Transverse colon (tissue), 4 donors: Measurements from ENCODE around the gene TNNI3K. TPM values are rescaled to one million over a fixed set of nuclear protein-coding genes. Genes with fewer than 3 reads are reported as not detected.

Source experiments
- DNase-seq: peaks from one replicate; pipeline ENCODE4 v3.0.0-alpha.2; 2019
- H3K27ac ChIP-seq, 4 donors: fragments of 200-600 bp; sonication (generic); 2 replicates each; pipeline ENCODE4 v1.5.1; 2016 to 2018; ENCODE audit warnings: inconsistent platforms in 4 of 4
- H3K27me3 ChIP-seq: fragments of 200-600 bp; sonication (generic); 2 replicates; pipeline ENCODE4 v1.5.1; 2017; ENCODE audit warnings: inconsistent platforms
- H3K36me3 ChIP-seq, 4 donors: fragments of 200-600 bp; sonication (generic); 2 replicates each; pipeline ENCODE4 v1.5.1; 2017 to 2019; ENCODE audit warnings: inconsistent platforms in 4 of 4
- H3K4me1 ChIP-seq, 4 donors: fragments of 200-600 bp; sonication (generic); 2 replicates each; pipeline ENCODE4 v1.5.1; 2017 to 2020; ENCODE audit warnings: inconsistent platforms in 4 of 4
- H3K4me3 ChIP-seq, 4 donors: fragments of 200-600 bp; sonication (generic); 1 replicate in 1 of 4; 2 replicates in 3 of 4; pipeline versions ENCODE4 v1.5.1 to v1.6.1; 2017 to 2019; ENCODE audit warnings: inconsistent platforms in 4 of 4
- H3K9me3 ChIP-seq, 2 donors: fragments of 200-600 bp; sonication (generic); 2 replicates each; pipeline ENCODE4 v1.5.1; 2017 to 2019; ENCODE audit warnings: inconsistent platforms in 2 of 2
- EP300 ChIP-seq: sonication (generic); formaldehyde crosslinking; IDR thresholded peaks from one replicate; pipeline ENCODE4 v1.6.1; 2017; ENCODE audit warnings: antibody characterized with exemption, low read depth
- POLR2A ChIP-seq: fragments of 450-650 bp; IDR thresholded peaks from one replicate; pipeline ENCODE4 v1.6.1; 2016; ENCODE audit warnings: antibody characterized with exemption, mild to moderate bottlenecking, moderate library complexity
- POLR2AphosphoS5 ChIP-seq, 3 donors: sonication (generic); formaldehyde crosslinking; IDR thresholded peaks; one replicate each; pipeline ENCODE4 v1.6.1; 2016; ENCODE audit warnings: antibody characterized with exemption in 3 of 3
- WGBS, 2 donors: methylation state at CpG; one replicate each; pipeline ENCODE4 v1.1.5; 2018; ENCODE audit warnings: low coverage in 1 of 2; 5-methylcytosine and 5-hydroxymethylcytosine counted together
- in situ Hi-C, 4 donors: fragments of 200-750 bp; cut with MboI; loops; one replicate each; pipeline versions ENCODE4 v1.15.0 to v1.15.1; 2017; ENCODE audit warnings: low sequenced_read_pairs in 3 of 4, low pct_ligation_motif_present in 1 of 4, low pct_unique_long_range_greater_than_20kb in 1 of 4
- intact Hi-C: fragments of 100-400 bp; cut with DNase I; formaldehyde crosslinking; loops from one replicate; pipeline ENCODE4 v1.15.1; 2023; ENCODE audit warnings: low total_unique reads
- total RNA-seq, 4 donors: library from RNA; depleted of rRNA; stranded (reverse); fragments of >200 nt; gene quantifications; one replicate each; pipeline ENCODE4 v1.1.0, GENCODE V29; 2016
- TF ChIP-seq, protein P1 (sequence below), 5 experiments: fragments of 200-600 bp in 3 of 5; fragments of 450-650 bp in 2 of 5; sonication (generic) in 3 of 5; IDR thresholded peaks; 1 replicate in 2 of 5; 2 replicates in 3 of 5; pipeline ENCODE4 v1.5.1; 2016 to 2017; ENCODE audit warnings: antibody characterized with exemption in 5 of 5, inconsistent platforms in 3 of 5, mild to moderate bottlenecking in 2 of 5, moderate library complexity in 1 of 5

Gene TNNI3K
- total RNA-seq, 4 donors from 2014 or later: 0.95 to 14.2 (median 2.9) TPM; not detected in 1

DNA sequence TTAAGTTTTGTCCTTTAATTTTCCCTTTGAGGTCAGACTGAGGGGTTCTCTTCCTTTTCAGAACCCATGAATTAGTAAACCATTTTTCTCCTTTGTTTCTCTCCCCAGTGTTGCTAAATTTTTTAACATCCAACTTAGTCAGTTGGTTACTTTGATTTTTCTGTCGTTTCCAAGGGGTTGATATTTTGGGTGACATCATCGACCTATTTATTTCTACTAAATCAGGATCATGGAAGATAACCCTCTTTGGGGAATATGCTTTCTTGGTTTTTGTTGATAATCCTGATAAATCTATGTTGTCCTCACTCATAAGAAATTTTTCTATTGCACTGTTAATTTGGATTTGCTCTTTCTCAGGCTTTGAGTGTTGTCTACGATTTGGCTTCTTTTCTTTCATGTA is 236.3 kb downstream of the TNNI3K start:
- Histone ChIP-seq H3K4me3 (no peak overlapping the region), H3K9me3 (no peaks in the 10 kb centered on the region), H3K27me3 (peaks cover 3% of the 10 kb centered on the region), H3K36me3 (no peaks in the 10 kb centered on the region), H3K27ac (no peak overlapping the region), H3K4me1 (no peaks in the 10 kb centered on the region)
- intact Hi-C loops (no loop called here), in situ Hi-C loops (no loop called here)
- 59 to 84% methylated on average over 3 of the region's 3 CpGs for WGBS, 2 donors
- TF ChIP-seq POLR2AphosphoS5 (IDR thresholded peaks at IDR 0.05): no peak
- no peak for TF ChIP-seq EP300
- no peak for TF ChIP-seq POLR2A
- TF ChIP-seq, protein P1, sequence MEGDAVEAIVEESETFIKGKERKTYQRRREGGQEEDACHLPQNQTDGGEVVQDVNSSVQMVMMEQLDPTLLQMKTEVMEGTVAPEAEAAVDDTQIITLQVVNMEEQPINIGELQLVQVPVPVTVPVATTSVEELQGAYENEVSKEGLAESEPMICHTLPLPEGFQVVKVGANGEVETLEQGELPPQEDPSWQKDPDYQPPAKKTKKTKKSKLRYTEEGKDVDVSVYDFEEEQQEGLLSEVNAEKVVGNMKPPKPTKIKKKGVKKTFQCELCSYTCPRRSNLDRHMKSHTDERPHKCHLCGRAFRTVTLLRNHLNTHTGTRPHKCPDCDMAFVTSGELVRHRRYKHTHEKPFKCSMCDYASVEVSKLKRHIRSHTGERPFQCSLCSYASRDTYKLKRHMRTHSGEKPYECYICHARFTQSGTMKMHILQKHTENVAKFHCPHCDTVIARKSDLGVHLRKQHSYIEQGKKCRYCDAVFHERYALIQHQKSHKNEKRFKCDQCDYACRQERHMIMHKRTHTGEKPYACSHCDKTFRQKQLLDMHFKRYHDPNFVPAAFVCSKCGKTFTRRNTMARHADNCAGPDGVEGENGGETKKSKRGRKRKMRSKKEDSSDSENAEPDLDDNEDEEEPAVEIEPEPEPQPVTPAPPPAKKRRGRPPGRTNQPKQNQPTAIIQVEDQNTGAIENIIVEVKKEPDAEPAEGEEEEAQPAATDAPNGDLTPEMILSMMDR (IDR thresholded peaks at IDR 0.05): no peak
- DNase-seq: no peak

GRCh38 chr1:74474585-74474984 is 239.4 kb downstream of the TNNI3K start:
- intact Hi-C loops (no loop called here), in situ Hi-C loops (no loop called here)
- DNase-seq: no peak
- Histone ChIP-seq H3K9me3 (no peaks in the 10 kb centered on the region), H3K4me1 (no peaks in the 10 kb centered on the region), H3K27ac (no peak overlapping the region), H3K27me3 (peaks cover 3% of the 10 kb centered on the region), H3K4me3 (no peak overlapping the region), H3K36me3 (no peaks in the 10 kb centered on the region)
- TF ChIP-seq EP300 (no peak), POLR2A (no peak), POLR2AphosphoS5 (IDR thresholded peaks at IDR 0.05) (no peak)
- 79 to 85% methylated on average over 5 to 6 of the region's 6 CpGs for WGBS, 2 donors

- Histone ChIP-seq H3K27me3 (no peaks in the 10 kb centered on the region), H3K27ac (no peak overlapping the region), H3K4me1 (no peaks in the 10 kb centered on the region), H3K4me3 (no peak overlapping the region), H3K9me3 (no peaks in the 10 kb centered on the region), H3K36me3 (no peaks in the 10 kb centered on the region)
- WGBS, 2 donors: 73 to 79% methylated on average over 2 of the region's 2 CpGs
- TF ChIP-seq EP300: no peak
- TF ChIP-seq POLR2A: no peak
- TF ChIP-seq, protein P1 (IDR thresholded peaks at IDR 0.05): no peak
- TF ChIP-seq POLR2AphosphoS5 (IDR thresholded peaks at IDR 0.05): no peak
- intact Hi-C loops: no loop called here
- in situ Hi-C loops: no loop called here
- no peak for DNase-seq
These were observed 243.8 kb downstream of the TNNI3K start for GRCh38 chr1:74478979-74479378.

DNA sequence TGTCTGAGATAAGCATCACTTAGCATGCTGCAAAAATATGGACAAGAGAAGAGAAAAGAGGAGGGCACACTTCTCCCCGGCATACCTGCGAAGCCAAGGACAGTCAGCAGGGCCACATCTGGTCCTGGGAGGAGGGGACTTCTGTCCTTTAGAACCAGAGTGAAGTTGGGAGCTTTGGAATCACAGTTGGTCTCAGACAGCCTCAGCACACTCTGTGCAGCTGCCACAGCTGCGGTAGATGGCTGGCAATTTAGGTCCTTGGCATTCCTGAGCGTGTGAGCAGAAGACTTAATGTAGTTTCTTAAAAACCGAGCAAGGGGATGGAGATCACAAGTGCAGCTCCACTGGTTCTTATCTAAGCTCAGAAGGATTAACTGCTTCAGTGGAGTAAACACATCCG is 244.9 kb downstream of the TNNI3K start:
- no peaks in the 10 kb centered on the region for H3K27me3 ChIP-seq
- TF ChIP-seq POLR2A: no peak
- H3K4me1 ChIP-seq: no peaks in the 10 kb centered on the region
- no peak for DNase-seq
- no peak overlapping the region for H3K27ac ChIP-seq
- 71% methylated on average over 6 of the region's 6 CpGs; no CpG with 5 or more reads in 1 of the 2 donors for whole genome bisulfite sequencing, 2 donors
- H3K36me3 ChIP-seq: no peaks in the 10 kb centered on the region
- in situ Hi-C loops: no loop called here
- intact Hi-C loops: no loop called here
- H3K9me3 ChIP-seq: no peaks in the 10 kb centered on the region
- H3K4me3 ChIP-seq: no peak overlapping the region

DNA sequence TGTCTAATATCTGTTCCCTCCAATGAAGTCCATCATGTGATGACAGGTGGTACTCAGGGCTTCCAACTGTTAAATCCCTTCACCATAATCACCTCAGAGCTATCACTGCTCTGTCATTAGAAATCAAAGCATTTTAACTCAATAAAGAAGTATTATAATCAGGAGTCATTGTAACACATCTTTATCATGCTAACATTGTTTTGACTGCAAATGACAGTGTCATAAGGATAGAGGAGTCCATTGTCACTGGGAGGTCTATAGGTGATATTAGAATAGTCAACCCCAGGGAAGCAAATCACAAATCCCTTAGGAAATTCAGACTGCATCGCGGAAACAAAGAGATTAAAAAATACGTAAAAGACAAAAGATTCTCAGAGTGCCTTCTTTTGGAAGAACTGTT is 246.4 kb downstream of the TNNI3K start:
- no peaks in the 10 kb centered on the region for H3K36me3 ChIP-seq
- H3K27ac ChIP-seq: no peak overlapping the region
- H3K4me3 ChIP-seq: no peak overlapping the region
- in situ Hi-C loops (no loop called here), intact Hi-C loops (no loop called here)
- no peak for DNase-seq
- TF ChIP-seq, protein P1 (IDR thresholded peaks at IDR 0.05): no peak
- TF ChIP-seq POLR2A: no peak
- H3K4me1 ChIP-seq: no peaks in the 10 kb centered on the region
- WGBS, 2 donors: 92 to 100% methylated on average over 3 of the region's 3 CpGs
- no peaks in the 10 kb centered on the region for H3K9me3 ChIP-seq
- H3K27me3 ChIP-seq: no peaks in the 10 kb centered on the region
